ENCODE results near the gene ANAPC16. TPM values are rescaled to one million over a fixed set of nuclear protein-coding genes. Genes with fewer than 3 reads are reported as not detected.

The ANAPC16 gene
- 111 TPM for polyA plus RNA-seq (2013)

- Histone ChIP-seq H3K27ac (ENCODE audit: insufficient read depth in 1 of 2, low read depth in 1 of 2, low read length in 2 of 2, poor library complexity in 1 of 2, severe bottlenecking in 2 of 2) (peak within 1 kb of the TSS; percentile 83 to 93), H3K4me3 (ENCODE audit: control insufficient read depth in 1 of 7, extremely low read depth in 1 of 7, insufficient read depth in 4 of 7, low read depth in 2 of 7, low read length in 6 of 7) (peak within 1 kb of the TSS; percentile 82 to 92 (median 87)), H3K27me3 (replicated peaks in 2 of 5; ENCODE audit: control insufficient read depth in 4 of 5, insufficient read depth in 5 of 5, low read length in 4 of 5) (no peaks in the 10 kb centered on the region), H3K9me3 (ENCODE audit: control extremely low read depth in 1 of 5, control insufficient read depth in 4 of 5, insufficient read depth in 2 of 5, low read depth in 1 of 5, low read length in 4 of 5) (no peaks in the 10 kb centered on the region), H3K36me3 (ENCODE audit: control insufficient read depth in 4 of 4, insufficient read depth in 4 of 4, low read length in 3 of 4) (peaks cover 3 to 9% (median 5%) of the 10 kb centered on the region in 4 experiments), H3K4me1 (ENCODE audit: control extremely low read depth in 1 of 4, control insufficient read depth in 4 of 4, insufficient read depth in 4 of 4, low read length in 3 of 4) (peaks cover 17 to 40% (median 26%) of the 10 kb centered on the region in 4 experiments)
- CTCF ChIA-PET, result interaction anchor here (0.7 to 1.3 kb wide), 4 partner anchors 58 to 122 kb away, joined by 3 to 4 read pairs (median 3); no protein-coding TSS in a partner anchor
- WGBS (ENCODE audit: insufficient coverage), result under 1% methylated on average over 53 of the region's 64 CpGs
- POLR2A ChIA-PET, result interaction anchor here (1.4 to 1.6 kb wide), 2 partner anchors 45 to 119 kb away, joined by 4 read pairs; no protein-coding TSS in a partner anchor
- DNase-seq, result peak; percentile 87 to 94 (median 94)
Observed at GRCh38 chr10:72215611-72216549, at the start of gene ANAPC16, which contains the start of gene ASCC1. Gene ANAPC16, plus strand, starts transcription at chr10:72216012. Its CDS starts 7,903 bp downstream, at chr10:72223915. Gene ASCC1, minus strand, starts transcription at chr10:72216276. Its CDS starts 2,978 bp downstream, at chr10:72213298.

GRCh38 chr10:72167118-72167517 lies 48.7 kb upstream of the ANAPC16 start:
- H3K4me1 ChIP-seq (ENCODE audit: control extremely low read depth in 1 of 4, control insufficient read depth in 4 of 4, insufficient read depth in 4 of 4, low read length in 3 of 4), result peaks cover 0 to 11% (median 0%) of the 10 kb centered on the region in 4 experiments
- no CpG with 5 or more reads among the region's 3 CpGs for WGBS (ENCODE audit: insufficient coverage)
- no peak overlapping the region for H3K4me3 ChIP-seq (ENCODE audit: control insufficient read depth in 1 of 7, extremely low read depth in 1 of 7, insufficient read depth in 4 of 7, low read depth in 2 of 7, low read length in 6 of 7)
- no peak overlapping the region for H3K27ac ChIP-seq (ENCODE audit: insufficient read depth in 1 of 2, low read depth in 1 of 2, low read length in 2 of 2, poor library complexity in 1 of 2, severe bottlenecking in 2 of 2)
- no peak for DNase-seq
- no peaks in the 10 kb centered on the region for H3K36me3 ChIP-seq (ENCODE audit: control insufficient read depth in 4 of 4, insufficient read depth in 4 of 4, low read length in 3 of 4)
- CTCF ChIA-PET, result interaction anchor here (1.2 kb wide), 1 partner anchor 15 kb away, joined by 5 read pairs; no protein-coding TSS in a partner anchor
- POLR2A ChIA-PET, result no interaction called here
- no peaks in the 10 kb centered on the region for H3K9me3 ChIP-seq (ENCODE audit: control extremely low read depth in 1 of 5, control insufficient read depth in 4 of 5, insufficient read depth in 2 of 5, low read depth in 1 of 5, low read length in 4 of 5)
- no peaks in the 10 kb centered on the region for H3K27me3 ChIP-seq (replicated peaks in 2 of 5; ENCODE audit: control insufficient read depth in 4 of 5, insufficient read depth in 5 of 5, low read length in 4 of 5)

GRCh38 chr10:72170263-72170662 lies 45.5 kb upstream of the ANAPC16 start:
- no peak overlapping the region for H3K27ac ChIP-seq (ENCODE audit: insufficient read depth in 1 of 2, low read depth in 1 of 2, low read length in 2 of 2, poor library complexity in 1 of 2, severe bottlenecking in 2 of 2)
- POLR2A ChIA-PET, result no interaction called here
- CTCF ChIA-PET, result no interaction called here

GRCh38 chr10:72170733-72171132 lies 45.1 kb upstream of the ANAPC16 start:
- H3K27me3 ChIP-seq (replicated peaks in 2 of 5; ENCODE audit: control insufficient read depth in 4 of 5, insufficient read depth in 5 of 5, low read length in 4 of 5), result no peaks in the 10 kb centered on the region
- ChIA-PET POLR2A (no interaction called here), CTCF (no interaction called here)
- no peak overlapping the region for H3K4me3 ChIP-seq (ENCODE audit: control insufficient read depth in 1 of 7, extremely low read depth in 1 of 7, insufficient read depth in 4 of 7, low read depth in 2 of 7, low read length in 6 of 7)
- no peak overlapping the region for H3K27ac ChIP-seq (ENCODE audit: insufficient read depth in 1 of 2, low read depth in 1 of 2, low read length in 2 of 2, poor library complexity in 1 of 2, severe bottlenecking in 2 of 2)
- no peaks in the 10 kb centered on the region for H3K9me3 ChIP-seq (ENCODE audit: control extremely low read depth in 1 of 5, control insufficient read depth in 4 of 5, insufficient read depth in 2 of 5, low read depth in 1 of 5, low read length in 4 of 5)
- no peaks in the 10 kb centered on the region for H3K36me3 ChIP-seq (ENCODE audit: control insufficient read depth in 4 of 4, insufficient read depth in 4 of 4, low read length in 3 of 4)
- no CpG with 5 or more reads among the region's 4 CpGs for WGBS (ENCODE audit: insufficient coverage)
- no peak for DNase-seq
- peaks cover 6 to 31% (median 9%) of the 10 kb centered on the region in 4 experiments for H3K4me1 ChIP-seq (ENCODE audit: control extremely low read depth in 1 of 4, control insufficient read depth in 4 of 4, insufficient read depth in 4 of 4, low read length in 3 of 4)

More at GRCh38 chr10:72170263-72170662, 45.5 kb upstream of the ANAPC16 start:
- no peaks in the 10 kb centered on the region for H3K27me3 ChIP-seq (replicated peaks in 2 of 5; ENCODE audit: control insufficient read depth in 4 of 5, insufficient read depth in 5 of 5, low read length in 4 of 5)
- DNase-seq, result no peak
- WGBS (ENCODE audit: insufficient coverage), result 100% methylated on average over 1 of the region's 4 CpGs
- H3K36me3 ChIP-seq (ENCODE audit: control insufficient read depth in 4 of 4, insufficient read depth in 4 of 4, low read length in 3 of 4), result no peaks in the 10 kb centered on the region
- no peak overlapping the region for H3K4me3 ChIP-seq (ENCODE audit: control insufficient read depth in 1 of 7, extremely low read depth in 1 of 7, insufficient read depth in 4 of 7, low read depth in 2 of 7, low read length in 6 of 7)
- H3K4me1 ChIP-seq (ENCODE audit: control extremely low read depth in 1 of 4, control insufficient read depth in 4 of 4, insufficient read depth in 4 of 4, low read length in 3 of 4), result peaks cover 1 to 26% (median 5%) of the 10 kb centered on the region in 4 experiments
- no peaks in the 10 kb centered on the region for H3K9me3 ChIP-seq (ENCODE audit: control extremely low read depth in 1 of 5, control insufficient read depth in 4 of 5, insufficient read depth in 2 of 5, low read depth in 1 of 5, low read length in 4 of 5)

GRCh38 chr10:72171175-72171630 lies 44.6 kb upstream of the ANAPC16 start:
- Histone ChIP-seq H3K36me3 (ENCODE audit: control insufficient read depth in 4 of 4, insufficient read depth in 4 of 4, low read length in 3 of 4) (no peaks in the 10 kb centered on the region), H3K27ac (ENCODE audit: insufficient read depth in 1 of 2, low read depth in 1 of 2, low read length in 2 of 2, poor library complexity in 1 of 2, severe bottlenecking in 2 of 2) (no peak overlapping the region), H3K9me3 (ENCODE audit: control extremely low read depth in 1 of 5, control insufficient read depth in 4 of 5, insufficient read depth in 2 of 5, low read depth in 1 of 5, low read length in 4 of 5) (no peaks in the 10 kb centered on the region), H3K4me1 (ENCODE audit: control extremely low read depth in 1 of 4, control insufficient read depth in 4 of 4, insufficient read depth in 4 of 4, low read length in 3 of 4) (peaks cover 6 to 36% (median 11%) of the 10 kb centered on the region in 4 experiments), H3K4me3 (ENCODE audit: control insufficient read depth in 1 of 7, extremely low read depth in 1 of 7, insufficient read depth in 4 of 7, low read depth in 2 of 7, low read length in 6 of 7) (no peak overlapping the region), H3K27me3 (replicated peaks in 2 of 5; ENCODE audit: control insufficient read depth in 4 of 5, insufficient read depth in 5 of 5, low read length in 4 of 5) (no peaks in the 10 kb centered on the region)
- POLR2A ChIA-PET, result no interaction called here
- CTCF ChIA-PET, result no interaction called here
- 59% methylated on average over 7 of the region's 7 CpGs for WGBS (ENCODE audit: insufficient coverage)
- DNase-seq, result peak in 2 of 3 donors; percentile 51 to 65

- H3K4me1 ChIP-seq (ENCODE audit: control extremely low read depth in 1 of 4, control insufficient read depth in 4 of 4, insufficient read depth in 4 of 4, low read length in 3 of 4), result peaks cover 6 to 38% (median 12%) of the 10 kb centered on the region in 4 experiments
- 100% methylated on average over 1 of the region's 3 CpGs for WGBS (ENCODE audit: insufficient coverage)
- H3K9me3 ChIP-seq (ENCODE audit: control extremely low read depth in 1 of 5, control insufficient read depth in 4 of 5, insufficient read depth in 2 of 5, low read depth in 1 of 5, low read length in 4 of 5), result no peaks in the 10 kb centered on the region
- H3K27ac ChIP-seq (ENCODE audit: insufficient read depth in 1 of 2, low read depth in 1 of 2, low read length in 2 of 2, poor library complexity in 1 of 2, severe bottlenecking in 2 of 2), result no peak overlapping the region
- ChIA-PET POLR2A (no interaction called here), CTCF (interaction anchor here (1.1 kb wide), 2 partner anchors 9 to 17 kb away, joined by 3 to 4 read pairs; no protein-coding TSS in a partner anchor)
- H3K27me3 ChIP-seq (replicated peaks in 2 of 5; ENCODE audit: control insufficient read depth in 4 of 5, insufficient read depth in 5 of 5, low read length in 4 of 5), result no peaks in the 10 kb centered on the region
- H3K36me3 ChIP-seq (ENCODE audit: control insufficient read depth in 4 of 4, insufficient read depth in 4 of 4, low read length in 3 of 4), result peaks cover 0 to 3% (median 1%) of the 10 kb centered on the region in 4 experiments
- no peak overlapping the region for H3K4me3 ChIP-seq (ENCODE audit: control insufficient read depth in 1 of 7, extremely low read depth in 1 of 7, insufficient read depth in 4 of 7, low read depth in 2 of 7, low read length in 6 of 7)
- DNase-seq, result no peak
Observed at GRCh38 chr10:72173262-72173618, 42.6 kb upstream of the ANAPC16 start.

Measured in common myeloid progenitor, CD34-positive (primary cell).